LNCAP (cell line): ENCODE measurements around the gene UBE2O.

ENCODE experiments used
- CTCF ChIP-seq: fragments of 450-650 bp; IDR thresholded peaks from 2 replicates; pipeline ENCODE4 v1.5.1; 2017; ENCODE audit warnings: mild to moderate bottlenecking

Gene UBE2O

GRCh38 chr17:76474238-76474637 lies 21.3 kb upstream of the UBE2O start:
- no peak for TF ChIP-seq CTCF

- TF ChIP-seq CTCF = peak; percentile 32; the same call in 1 of the 2 replicates
Observed at GRCh38 chr17:76473541-76473985, 20.6 kb upstream of the UBE2O start.

GRCh38 chr17:76472726-76473125 lies 19.8 kb upstream of the UBE2O start:
- no peak for TF ChIP-seq CTCF

GRCh38 chr17:76472258-76472645 lies 19.3 kb upstream of the UBE2O start:
- TF ChIP-seq CTCF = no peak

GRCh38 chr17:76471498-76472257 lies 18.7 kb upstream of the UBE2O start:
- no peak for TF ChIP-seq CTCF

- TF ChIP-seq CTCF = no peak
Observed at GRCh38 chr17:76469991-76470739, 17.2 kb upstream of the UBE2O start.

- TF ChIP-seq CTCF = no peak
Observed at GRCh38 chr17:76469076-76469990, 16.4 kb upstream of the UBE2O start.
